Stimulated activated CD4-positive, alpha-beta T cell treated with anti-CD3 and anti-CD28 coated beads, Interleukin-12 subunit alpha, Interleukin-12 subunit beta, amount 100 ng/mL, for 24 hours (primary cell): Measurements from ENCODE around the gene TMEM198.
A peak's percentile ranks its signal among the peaks of the same experiment; 100 is the strongest.

Experiments used
- DNase-seq, 2 experiments: peaks; one replicate each; pipeline ENCODE4 v3.0.0-alpha.2; 2020; ENCODE audit warnings: low read depth in 2 of 2

TMEM198 gene

DNA sequence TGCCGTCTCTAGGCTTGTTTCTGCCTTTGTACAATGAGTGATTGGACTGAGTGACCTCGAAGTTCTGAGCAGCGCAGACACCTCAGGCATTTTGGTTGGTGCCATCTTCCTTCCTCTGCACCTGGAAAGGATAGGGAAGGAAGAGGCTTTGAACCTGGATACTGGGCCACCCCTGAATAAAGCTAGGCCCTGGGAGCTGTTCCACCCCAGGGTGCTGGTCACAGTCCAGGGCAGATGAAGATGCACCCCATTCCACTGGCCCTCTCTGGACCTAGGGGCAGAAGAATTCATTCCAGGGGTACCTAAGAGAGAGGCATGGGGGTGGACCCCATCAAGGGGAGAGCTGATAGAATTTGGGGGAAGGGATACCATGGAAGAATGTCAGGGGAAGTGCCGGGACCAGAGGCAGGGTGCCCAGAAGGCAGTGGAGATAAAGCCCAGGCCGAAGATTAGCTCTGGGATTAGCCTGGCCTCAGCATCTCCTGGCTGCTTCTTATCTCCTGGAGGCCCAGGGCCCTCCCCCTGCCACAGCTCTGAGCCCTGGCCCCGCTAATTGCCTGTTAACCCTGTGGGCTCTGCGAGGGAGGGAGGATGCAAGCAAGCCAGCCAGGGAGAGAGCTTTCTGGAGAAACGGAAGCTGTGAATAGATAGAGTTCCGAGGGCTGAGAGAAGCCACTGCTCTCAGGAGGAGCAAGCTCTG lies 18.1 kb upstream of the TMEM198 start:
- no peak for DNase-seq

DNA sequence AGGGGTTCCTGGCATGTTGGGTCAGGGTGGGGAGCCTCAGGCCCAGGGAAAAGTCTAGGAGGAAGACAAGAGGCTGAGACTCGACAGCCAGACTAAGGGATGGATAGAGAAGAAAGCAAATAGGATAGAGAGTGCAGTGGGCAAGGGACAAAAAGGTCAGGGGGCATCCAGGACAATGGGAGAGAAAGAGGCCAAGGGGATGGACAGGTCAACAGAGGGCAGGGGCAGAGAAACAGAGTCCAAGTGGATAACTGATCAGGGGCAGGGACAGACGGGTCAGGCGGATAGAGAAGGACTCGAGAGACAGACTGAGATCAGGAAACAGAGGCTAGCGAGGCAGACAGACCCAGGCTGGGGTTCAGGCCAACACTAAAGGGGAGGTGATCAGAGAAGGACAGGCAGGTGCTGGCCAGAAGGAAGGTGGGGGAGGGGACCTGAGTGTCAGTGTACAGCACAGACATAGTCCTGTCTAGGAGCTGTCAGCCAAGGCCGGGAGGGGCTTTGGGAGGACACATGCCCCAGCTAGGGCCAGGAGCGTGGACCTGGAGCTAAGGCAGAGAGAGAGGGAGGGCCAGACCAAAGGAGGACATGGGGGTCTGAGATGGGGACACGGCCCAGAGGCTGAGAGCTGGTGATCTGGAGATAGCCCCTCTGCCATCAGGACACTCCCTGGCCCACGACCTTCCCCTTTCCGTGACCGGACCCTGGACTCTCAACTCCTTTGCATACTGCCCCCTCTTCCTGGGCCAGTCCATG lies 17.3 kb upstream of the TMEM198 start:
- no peak for DNase-seq

GRCh38 chr2:219527076-219527394 lies 16.8 kb upstream of the TMEM198 start:
- no peak for DNase-seq

DNA sequence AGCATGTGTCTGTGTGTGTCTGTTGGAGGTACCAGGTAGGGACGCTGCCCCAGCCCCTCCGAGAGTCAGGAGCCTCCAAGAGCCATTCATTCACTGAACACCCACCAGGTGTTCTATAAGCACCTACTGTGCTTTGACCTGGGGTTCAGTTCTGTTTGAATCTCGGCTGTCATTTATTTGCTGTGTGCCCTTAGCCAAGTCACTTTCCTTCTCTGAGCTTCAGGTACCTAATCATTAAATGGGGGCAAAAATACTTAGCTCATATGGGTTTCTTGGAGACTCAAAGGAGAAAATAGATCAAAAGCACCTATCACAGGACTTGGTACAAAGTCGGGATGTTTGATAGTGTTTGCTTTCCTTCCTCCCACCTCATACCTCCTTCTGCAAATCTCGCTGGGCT lies 16.4 kb upstream of the TMEM198 start:
- DNase-seq: no peak

- DNase-seq: peak; percentile 72 to 81
Observed at GRCh38 chr2:219530048-219530963, 13.5 kb upstream of the TMEM198 start.

- no peak for DNase-seq
Observed at GRCh38 chr2:219531639-219532377, 12.0 kb upstream of the TMEM198 start.

- no peak for DNase-seq
Observed at GRCh38 chr2:219532378-219532649, 11.5 kb upstream of the TMEM198 start.

- DNase-seq: no peak
Observed at GRCh38 chr2:219533930-219534661, 9.7 kb upstream of the TMEM198 start.

DNA sequence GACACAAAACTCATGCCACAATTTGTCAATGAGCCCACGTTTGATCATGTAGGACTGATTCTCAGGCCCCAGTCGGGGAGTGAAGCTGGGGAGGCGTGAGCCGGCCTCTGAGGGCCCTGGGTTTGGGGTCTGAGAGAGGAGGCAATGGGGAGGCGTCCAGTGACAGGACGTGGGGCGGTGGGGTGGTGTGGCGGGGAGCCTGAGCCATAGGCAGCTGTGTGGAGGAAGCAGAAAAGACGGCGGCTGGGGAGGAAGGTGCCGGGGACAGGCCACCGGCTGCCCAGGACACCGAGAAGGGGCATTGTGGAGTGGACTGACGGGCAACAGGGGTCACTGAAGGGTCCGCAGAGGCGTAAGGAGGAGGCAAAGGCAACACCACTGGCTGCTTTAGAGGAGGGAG lies 7.4 kb upstream of the TMEM198 start:
- DNase-seq: no peak

- DNase-seq: no peak
Observed at GRCh38 chr2:219536967-219537366, 6.9 kb upstream of the TMEM198 start.

DNA sequence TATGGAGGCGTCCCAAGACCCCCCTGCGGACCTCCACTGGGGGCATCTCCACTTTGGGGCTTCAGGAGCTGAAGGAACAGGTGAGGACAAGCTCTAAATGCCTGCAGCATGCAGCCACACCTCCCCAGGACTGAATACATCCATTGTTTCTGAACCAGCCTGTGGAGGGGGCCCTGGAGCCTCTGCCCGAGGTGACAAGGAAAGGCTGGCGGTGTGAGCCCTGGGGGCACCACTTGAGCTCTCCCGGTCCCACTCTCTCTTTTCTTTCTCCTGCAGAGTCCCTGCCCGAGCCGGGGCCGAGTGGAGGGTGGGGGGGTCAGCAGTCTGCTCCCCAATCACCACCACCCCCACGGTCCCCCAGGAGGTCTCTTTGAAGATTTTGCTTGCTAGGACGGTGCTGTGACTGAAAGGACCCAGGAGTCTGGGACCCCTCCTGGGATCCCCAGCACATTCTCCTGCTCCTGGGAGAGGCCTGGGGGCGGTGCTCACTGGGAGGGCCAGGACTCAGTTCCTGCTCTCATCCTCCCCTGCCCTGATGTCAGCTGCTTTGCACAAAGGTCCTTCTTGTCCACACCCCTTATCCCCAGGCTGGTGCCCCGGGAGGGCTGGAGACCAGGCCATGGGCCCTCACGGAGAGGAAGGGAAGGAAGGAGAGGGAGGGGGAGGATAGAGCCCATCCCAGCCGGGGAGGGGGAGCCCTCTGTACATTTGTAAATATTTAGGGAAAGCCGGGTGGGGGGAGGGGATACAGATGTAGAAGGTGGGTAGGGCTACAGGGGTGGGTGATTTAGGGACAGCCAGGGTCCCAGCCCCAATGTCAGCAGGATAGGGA lies 6.0 kb upstream of the TMEM198 start:
- no peak for DNase-seq

GRCh38 chr2:219538504-219538951 lies 5.3 kb upstream of the TMEM198 start:
- no peak for DNase-seq

DNA sequence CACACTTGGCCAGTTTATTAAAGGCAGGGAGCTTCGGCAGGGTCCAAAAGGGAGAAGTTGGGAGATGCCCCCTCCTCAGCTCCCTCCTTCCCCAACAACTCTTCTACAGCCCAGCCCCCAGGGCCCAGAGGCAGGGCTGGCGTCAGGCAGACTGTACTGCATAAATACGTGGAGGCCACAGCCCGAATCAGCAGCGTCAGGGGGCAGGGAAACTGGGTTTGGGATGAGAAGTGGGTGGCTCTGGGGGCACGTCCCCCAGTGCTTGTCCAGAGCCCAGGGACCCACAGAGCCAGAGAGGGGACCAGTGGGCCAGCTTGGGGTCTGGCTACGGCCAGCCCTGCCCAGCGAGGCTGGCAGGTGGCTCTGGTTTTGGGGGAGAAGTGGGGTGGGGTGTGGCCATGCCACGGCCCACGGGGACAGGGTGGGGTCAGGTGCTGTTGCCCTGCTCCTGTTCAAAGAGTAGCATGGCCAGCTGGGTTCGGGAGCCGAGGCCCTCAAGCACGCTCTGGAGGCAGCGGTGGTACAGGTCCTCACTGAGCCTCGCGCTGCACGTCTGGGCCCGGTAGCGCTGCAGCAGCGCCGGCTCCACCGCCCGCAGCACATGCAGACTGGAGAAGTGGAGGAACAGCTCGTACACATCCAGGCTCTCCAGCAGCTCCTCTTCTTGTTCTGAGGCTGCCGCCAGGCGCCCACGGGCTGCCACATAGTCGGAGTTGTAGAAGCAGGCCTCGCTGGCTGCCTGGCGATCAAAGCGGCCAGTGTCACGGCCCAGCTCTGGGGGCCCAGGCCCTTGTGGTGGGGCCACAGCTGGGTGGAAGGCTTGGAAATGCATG lies 4.7 kb upstream of the TMEM198 start:
- no peak for DNase-seq

DNA sequence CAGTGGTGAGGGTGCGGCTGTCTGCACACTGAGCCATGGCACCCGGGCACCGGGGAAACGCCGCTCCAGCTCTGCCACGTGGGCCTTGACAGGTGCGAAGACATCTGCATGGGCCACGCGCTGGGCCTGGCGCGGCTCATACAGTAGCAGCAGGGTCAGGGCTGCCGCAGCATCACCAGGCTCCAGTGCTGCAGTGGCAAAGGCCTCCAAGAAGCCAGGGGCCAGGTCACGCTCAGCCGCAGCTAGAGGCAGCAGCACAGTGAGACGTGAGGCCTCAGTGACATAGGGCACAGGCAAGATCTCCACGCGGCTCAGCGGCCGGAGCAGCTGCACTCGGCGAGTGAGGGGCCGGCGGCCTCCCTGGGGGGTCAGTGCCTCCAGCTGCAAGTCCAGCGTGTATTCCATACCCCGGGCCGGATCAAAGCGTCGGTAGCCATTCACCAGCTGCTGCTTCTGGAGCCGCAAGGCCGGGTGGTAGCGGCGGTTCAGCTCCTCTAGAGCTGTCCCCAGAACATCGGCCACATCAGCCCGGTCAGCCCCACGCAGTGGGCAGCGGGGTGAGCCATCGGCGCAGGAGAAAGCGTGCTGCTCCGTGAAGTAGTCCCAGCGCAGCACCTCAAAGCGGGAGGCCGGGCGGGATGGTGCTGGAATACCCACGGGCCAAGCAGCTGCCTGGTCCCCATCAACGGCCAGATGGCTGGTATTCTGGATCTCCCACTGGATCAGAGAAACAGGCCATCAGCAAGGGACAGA lies 3.7 kb upstream of the TMEM198 start:
- no peak for DNase-seq

GRCh38 chr2:219540784-219541504 lies 2.9 kb upstream of the TMEM198 start:
- DNase-seq: no peak

- peak; percentile 67 to 84 for DNase-seq
Observed at GRCh38 chr2:219541611-219542180, 2.1 kb upstream of the TMEM198 start.

DNA sequence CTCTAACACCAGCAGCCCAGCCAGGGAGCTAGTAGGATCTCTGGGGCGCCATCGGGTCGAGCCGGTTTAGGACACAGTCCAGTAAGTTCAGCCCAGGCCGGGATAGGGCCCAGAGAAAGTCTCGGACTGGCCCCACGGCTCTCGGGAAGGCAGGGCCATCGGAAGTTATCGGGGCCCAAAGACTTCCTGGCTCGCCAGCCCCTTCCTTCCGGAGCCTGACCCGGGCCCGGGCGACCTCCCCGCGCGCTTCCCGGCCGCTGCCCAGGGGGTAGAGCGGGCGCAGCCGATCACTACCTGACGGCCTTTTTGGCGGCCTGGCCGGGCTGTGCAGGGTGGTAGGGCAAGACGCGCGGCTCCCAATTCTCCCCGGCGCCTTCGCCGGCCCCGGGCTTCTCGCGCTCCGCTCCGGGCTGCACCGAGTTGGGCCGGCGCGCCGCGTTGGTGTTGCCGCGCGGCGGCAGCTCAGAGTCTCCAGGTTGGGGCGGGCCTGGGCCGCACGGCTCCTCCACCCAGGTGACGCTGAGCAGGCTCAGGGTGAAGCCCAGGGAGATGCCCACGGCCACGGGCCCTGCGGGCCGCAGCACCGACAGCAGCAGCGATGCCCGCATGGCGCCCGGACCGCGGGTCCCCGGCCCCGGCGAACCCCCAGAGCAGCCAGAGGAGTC lies 765 bp upstream of the TMEM198 start:
- DNase-seq: peak in 1 of 2 experiments; percentile 19
